Fibroblast of skin of left biceps (primary cell): ENCODE results near the gene SNX1.
A peak's percentile ranks its signal among the peaks of the same experiment; 100 is the strongest.

Source experiments
- DNase-seq, 2 experiments: peaks; one replicate each; pipeline ENCODE4 v3.0.0-alpha.2; 2013; ENCODE audit warnings: low read depth in 2 of 2

Gene SNX1

DNA sequence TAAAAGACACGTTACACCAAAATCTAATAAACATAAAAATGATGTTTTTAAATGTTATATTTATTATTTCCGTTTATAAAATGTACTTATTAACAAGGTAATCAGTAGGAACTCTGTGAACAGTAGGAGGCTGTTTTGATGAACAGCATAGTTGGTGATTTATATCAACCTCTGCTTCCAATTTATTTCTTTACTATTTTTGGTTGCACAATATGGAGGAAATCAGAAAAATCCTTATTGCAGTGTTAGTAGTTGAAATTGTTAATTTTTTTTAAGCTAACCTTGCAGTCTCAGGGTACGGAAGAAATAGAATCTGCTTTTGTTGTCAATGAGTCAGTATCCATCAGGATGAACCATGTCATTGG, 50.7 kb downstream of the SNX1 start:
- no peak for DNase-seq

DNA sequence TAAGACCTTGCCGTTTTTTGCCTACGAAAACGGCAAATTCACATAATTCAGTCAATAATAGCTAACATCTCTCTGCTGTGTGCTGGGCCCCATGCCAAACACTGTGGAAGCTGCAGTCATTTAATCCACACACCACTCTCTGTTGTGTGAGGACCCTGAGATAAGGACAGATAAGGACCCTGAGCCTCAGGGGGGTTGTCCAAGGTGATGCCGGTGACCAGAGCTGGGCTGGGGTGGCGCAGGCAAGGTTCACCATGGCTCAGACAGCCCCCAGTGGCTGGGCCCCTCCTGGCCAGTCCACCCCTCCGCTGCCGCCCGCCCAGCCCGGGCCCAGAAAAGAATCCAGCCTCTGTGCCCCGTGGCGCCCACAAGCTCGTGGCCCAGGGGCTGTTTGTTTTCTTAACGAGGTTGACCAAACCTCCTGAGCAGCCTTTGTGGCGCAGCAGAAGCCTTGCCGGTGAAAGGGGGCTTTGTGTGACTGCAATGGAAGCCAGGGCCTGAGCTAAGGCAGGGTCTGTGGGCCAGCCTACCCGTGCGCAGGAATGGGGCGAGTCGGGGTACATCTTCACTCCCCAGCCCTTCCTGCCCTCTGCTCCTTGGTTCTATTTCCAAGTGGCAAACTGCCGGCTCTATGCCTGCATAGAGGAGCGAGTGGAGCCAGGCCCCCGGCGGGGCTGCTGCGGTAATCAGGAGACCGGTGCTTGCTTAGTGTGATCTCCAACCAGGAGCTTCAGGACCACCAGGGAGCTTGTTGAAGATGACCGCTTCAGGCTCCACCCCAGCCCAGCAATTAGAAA, 51.3 kb downstream of the SNX1 start:
- peak in 1 of 2 experiments; percentile 8 for DNase-seq

DNA sequence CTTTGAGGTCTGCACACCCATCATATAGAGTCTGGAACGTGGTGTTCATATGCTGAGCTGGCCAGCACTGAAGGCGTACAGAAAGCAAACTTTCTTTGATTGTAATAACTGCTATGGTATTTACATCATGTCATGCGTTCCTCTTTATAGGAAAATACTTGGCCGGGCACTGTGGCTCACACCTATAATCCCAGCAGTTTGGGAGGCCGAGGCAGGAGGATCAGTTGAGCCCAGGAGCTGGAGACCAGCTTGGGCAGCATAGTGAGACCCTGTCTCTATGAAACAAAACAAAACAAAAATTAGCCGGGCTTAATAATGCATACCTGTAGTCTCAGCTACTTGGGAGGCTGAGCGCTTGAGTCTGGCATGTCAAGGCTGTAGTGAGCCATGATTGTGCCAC, 52.4 kb downstream of the SNX1 start:
- DNase-seq: no peak

DNA sequence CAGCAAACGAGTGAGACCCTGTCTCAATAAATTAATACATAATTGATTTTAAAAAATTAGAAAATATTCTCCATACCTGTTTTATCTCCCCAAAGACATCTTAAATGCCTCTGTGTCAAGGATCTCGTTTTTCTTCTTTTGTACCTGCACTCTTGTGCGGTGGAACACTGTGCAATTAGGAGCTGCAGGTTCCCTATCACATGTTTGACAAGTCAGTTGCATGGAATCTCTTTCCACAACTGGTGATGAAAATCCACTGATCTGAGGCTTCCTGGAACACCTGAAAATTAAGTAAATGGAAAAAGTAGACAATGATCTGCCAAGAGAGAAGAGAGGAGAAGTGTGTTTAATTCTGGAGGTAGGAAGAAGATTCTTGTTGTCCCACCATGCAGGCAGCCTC, 52.8 kb downstream of the SNX1 start:
- no peak for DNase-seq

DNA sequence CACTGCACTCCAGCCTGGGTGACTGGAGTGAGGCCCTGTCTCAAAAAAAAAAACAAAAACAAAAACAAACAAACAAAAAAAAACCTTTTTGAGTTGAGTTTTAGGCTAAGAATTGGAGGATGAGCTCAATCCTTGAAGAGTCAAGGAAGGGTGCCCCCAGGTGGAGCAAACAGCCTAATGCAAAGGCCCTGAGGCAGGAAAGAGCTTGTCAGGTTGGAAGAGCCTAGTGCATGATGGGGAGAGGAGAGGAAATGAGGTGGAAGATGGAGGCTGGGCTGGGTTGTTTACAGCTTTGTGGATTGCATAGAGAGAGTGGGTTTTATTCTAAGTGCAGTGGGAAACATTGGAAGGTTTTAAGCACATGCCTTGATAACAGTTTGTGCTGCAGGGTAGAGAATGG, 53.6 kb downstream of the SNX1 start:
- DNase-seq: no peak

DNA sequence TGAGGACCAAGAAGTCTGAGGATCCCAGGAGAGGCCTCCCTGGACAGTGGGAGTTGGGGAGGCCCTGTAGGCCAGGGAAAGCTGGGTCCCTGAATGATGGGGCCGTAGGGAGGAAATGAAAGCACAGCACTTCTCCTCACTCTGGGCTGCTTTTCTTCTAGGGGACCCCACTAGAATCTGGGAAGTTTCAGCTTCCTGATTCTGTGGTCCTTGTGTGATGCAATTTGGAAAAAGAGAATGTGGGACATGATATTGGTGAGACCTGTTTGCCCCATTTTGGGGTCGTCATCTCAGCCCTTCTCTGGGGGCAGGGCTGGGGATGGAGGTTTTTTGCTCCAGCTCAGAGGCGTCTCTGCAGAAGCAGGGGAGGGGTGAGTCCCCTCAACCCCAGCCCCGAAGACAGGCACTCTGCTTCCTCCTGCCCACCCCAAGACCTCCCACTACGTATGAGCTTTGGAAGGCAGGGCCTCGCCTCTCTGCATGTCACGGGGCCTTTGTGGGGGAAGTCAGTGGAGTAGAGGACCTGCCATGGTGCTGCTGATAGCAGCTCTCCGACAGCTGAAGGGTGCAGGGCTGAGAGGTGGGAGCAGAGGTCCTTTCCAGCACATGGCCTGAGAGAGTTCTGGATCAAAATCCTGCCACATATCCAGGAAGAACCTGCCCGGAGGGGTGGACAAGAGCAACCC, 54.3 kb downstream of the SNX1 start:
- no peak for DNase-seq

DNA sequence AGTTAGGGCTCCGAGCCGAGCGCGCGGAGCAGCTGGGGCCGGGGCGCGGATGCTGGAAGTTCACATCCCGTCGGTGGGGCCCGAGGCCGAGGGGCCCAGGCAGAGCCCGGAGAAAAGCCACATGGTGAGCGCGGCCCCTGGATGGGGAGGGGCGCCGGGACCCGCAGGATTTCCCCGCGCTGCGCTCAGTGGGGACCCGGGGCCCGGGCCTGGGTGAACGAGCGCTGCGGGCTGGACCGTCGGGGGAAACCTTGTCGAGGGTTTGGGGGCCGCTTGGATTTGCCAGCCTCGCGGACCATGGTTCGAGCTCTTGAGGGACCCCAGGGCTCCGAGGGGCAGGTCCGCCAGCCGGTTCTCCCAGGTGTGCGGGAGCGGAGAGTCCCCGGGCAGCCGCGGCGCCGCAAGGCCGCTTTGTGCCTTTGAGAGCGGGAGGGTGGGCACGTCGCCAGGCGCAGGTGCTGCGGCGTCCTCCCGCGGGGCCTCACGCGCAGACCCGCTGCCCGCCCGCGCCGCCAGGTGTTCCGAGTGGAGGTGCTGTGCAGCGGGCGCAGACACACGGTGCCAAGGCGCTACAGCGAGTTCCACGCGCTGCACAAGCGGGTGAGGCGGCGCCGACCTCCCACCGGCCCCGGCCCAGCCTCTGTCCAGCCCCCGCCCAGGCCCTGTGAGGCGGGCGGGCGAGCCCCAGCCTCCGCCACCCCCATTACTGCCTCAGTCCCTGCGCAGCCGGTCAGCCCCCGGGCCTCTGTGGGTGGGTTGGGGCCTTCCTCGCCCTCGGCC, 56.1 kb downstream of the SNX1 start, which contains the start of gene SNX22:
Gene SNX22, plus strand, starts transcription at position 5 of the 780 bp plus-strand sequence. Its CDS starts 45 bp downstream, at position 50.
- DNase-seq: no peak

DNA sequence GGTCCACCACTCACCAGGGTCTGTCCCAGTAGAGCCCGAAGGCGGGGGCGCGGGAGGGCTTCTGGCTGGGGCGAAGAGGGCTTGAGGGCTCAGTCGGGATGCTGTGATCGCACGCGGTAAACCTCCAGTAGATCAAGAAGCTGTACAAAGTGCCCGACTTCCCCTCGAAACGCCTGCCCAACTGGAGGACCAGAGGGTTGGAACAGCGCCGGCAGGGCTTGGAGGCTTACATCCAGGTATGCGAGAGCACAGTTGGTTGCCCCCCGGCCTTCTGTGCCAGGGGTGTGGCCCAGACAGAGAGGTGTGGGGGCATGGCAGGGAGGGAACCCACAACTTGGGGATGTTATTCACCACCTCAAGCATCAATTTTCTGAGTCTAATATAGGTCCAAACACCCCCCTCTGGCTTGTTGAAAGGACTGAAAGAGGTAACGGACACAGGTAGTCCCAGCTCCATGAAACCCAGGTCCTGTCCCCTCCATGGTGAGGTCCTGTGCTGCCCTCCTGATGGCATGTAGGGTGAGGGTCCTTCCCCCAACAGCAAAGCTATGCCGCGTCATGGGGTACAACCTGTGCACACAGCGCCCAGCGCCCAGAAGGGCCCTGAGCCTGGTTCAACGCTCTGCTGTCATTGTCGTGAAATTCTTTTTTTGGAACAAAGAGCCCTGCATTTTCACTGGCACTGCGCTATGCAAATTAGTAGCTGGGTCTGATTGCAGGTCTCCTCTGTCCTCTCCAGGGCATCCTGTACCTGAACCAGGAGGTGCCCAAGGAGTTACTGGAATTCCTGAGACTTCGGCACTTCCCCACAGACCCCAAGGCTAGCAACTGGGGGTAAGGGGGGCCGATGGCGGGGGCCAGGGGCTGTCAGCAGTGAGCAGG, 57.0 kb downstream of the SNX1 start:
- DNase-seq: no peak

DNA sequence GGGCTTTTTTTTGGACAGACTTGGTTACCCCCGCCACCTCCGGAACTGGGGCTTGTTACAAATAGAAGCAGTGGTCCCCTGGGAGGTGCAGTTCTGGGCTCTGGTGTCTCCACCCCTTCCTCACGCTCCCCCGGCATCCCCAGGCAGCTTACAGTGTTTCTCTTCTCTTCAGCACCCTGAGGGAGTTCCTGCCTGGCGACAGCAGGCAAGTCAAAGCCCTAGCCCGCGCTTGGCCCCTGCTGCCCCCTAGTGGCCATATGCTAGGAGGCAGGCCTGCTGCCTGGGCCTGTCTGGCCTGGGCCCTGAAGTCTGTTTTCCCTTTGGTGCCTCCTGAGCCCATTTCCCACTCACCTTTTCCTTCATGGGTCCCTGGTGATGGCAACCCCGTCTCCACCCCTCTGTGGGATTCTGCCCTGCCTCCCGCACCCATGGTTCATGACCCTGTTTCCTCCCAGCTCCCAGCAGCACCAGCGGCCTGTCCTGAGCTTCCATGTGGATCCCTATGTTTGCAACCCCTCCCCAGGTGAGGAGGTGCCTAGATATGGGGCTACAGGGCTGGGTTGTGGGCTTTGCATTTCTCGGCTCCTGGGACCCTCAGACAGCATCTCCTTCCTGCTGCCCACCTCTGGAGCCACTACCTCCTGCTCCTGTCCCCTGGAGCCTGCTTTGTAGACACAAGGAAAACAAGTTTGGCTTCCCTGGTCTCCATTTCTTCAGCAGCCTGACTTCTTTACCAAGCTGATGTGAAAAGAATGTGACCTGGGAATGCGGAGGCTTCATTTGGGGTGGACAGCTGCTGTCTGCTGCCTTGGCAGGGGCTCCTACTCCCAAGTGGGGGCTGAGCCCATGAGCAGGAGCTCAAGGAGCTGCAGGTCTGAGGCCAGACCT, 57.9 kb downstream of the SNX1 start:
- peak; percentile 43 to 44 for DNase-seq

DNA sequence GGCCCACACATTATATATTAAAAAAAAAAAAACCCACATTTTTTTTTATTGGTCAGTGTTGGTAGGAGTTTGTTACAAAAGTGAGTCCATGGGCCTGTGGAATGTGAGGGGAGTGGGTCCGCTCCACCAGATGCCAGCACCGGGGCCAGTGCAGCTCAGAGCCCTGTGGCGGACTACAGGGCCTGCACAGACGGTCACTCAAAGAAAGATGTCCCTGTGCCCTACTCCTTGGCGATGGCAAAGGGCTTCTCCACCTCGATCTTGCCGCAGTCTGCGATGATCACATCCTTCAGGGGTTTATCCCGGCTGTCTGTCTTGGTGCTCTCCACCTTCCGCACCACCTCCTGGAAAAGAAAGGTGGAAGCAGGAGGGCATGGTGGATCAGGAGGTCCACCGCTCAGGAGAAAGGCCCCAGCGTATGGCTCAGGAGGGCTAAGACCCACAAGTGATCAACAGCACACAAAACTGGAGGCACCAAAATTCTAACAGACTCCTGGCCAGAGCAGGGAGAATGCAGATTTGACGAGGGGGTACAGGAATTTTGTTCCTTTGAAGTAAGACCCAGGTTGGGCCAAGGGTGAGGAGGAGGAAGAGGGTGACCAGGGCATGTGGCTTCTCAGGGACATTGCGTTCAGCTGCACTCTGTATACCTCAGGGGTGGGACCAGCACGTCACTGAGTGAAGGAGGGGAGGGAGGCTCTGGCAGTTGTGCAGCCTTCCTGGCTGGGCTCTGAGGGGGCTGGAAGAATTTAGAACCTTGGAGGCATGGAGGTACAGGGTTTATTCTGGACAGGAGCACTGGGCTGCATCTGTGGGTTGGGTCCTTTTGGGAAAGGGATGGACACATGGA, 60.2 kb downstream of the SNX1 start:
- no peak for DNase-seq

DNA sequence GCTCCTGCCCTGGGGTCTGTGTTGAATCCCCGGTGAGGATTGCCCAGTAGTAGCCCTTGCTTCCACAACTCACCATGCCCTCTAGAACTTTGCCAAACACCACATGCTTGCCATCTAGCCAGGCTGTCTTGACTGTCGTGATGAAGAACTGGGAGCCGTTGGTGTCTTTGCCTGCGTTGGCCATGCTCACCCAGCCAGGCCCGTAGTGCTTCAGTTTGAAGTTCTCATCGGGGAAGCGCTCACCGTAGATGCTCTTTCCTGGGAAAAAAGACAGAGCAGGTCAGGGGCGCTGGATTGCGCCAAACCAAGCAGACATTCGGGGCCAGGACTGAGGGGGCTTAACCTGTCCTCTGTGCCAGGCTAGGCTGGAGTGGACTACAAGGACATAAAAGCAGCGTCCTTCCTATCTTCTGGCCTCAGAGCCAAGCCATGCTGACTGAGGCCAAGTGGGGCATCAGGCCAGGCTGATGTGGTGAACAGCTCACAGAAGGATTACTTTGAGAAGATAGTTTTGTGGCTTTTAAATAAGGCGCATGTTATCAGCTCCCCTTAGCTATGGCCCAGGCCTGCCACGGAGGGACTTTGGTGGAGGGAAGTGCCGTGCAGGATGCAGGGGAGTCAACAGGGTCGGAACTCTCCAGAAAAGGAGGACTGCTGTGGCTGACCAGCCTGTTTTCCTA, 61.0 kb downstream of the SNX1 start:
- DNase-seq: no peak

DNA sequence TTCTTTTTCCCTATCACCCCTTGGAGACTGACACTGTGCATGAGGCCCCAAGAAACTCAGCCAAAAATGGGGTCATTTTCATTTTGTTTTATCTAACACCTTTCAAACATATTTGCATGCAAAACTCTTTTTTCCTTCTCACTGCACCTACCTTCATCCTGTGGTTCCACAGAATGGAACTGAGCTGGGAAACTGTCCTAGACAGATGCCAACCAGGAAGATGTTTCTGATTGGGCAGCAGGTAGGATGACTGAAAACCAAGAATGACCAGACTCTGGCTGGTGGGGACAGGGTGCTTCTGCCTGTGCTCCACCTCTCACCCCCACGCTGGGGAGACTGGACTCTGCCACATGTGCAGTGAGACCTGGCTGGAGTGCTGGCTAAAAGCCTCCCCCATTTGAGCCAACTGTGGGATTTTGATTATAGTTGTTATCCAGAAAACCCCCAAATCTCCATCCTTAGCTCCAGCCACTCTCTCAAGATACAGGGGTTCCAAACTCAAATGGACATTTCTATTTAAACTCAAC, 61.9 kb downstream of the SNX1 start:
- no peak for DNase-seq

DNA sequence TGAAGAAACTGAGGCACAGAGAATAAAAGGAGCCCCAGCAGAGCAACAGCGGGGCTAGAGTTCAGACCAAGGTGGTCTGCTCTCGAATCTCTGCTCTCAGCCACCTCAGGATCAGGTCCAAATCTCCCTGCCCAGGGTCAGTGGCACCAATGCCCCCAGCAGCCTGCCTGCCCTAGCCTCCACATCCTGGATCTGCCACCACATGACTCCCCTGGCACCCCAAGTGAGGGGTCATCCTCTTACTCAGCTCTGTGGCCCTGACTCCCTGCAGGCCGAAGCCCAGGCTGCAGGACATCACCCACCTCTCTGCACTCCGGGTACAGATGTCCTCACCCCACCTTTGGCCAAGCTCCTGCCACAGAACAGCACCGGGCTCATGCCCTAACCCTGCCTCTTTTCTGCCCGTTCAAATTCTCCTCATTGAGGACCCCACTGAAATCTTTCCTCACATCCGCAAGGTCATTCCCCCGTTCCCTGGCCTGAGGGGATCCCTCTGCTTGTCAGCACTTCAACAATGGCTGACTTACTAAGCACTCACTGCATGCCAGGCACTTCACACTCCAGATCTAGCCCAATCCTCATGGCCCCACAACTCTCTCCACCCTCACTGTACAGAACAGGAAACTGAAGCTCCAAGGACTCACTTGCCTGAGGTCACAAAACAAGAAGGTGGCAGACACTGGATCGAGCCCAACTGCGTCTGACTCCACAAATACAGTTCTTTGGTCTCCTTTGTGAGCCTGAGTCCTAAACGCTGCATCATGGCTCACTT, 62.8 kb downstream of the SNX1 start:
- no peak for DNase-seq

DNA sequence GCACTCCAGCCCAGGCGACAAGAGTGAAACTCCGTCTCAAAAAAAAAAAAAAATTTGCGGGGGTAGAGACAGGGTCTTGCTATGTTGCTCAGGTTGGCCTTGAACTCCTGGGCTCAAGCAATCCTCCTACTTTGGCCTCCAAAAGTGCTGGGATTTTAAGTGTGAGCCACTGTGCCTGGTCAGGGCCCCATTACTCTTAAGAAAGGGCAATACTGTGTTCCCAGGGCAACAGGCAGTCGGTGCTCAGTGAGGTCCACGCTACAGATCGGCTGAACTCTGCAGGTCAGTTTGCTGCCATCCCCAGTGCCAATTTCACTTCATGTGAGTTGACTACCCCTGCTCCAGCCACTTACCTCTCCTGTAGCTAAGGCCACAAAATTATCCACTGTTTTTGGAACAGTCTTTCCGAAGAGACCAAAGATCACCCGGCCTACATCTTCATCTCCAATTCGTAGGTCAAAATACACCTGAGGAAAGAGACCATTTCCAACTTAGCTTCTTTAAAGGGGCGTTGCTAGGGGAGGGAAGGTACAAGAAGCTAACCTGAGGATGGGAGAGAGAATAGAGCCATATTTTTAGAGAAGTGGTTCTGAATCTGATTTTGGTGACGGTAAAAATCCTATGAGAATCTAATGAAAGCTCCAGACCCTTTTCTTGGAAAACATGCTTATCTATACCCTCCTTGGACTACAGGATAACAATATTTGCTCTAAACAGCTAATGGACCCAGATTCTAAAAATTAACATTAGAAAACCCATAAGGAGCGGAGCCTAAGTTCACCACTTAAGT, 66.1 kb downstream of the SNX1 start:
- no peak for DNase-seq

DNA sequence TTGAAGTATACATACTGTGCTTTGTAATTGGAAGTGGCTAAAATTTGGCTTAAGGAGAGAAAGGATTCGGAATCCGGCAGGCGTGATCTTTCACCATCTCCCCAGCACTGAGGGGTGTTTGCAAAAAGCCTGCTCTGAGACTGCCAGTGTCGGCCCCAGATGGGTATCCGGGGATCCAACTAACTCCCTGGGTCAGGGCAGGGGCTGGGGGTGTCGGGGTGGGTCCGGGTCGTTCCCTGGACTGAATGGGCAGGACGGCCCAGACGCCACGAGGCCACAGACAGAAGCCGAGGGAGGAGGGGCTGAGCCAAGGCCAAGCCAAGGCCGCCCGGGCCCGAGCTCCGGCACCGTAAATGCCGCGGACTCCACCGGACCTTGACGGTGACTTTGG, 66.7 kb downstream of the SNX1 start:
- no peak for DNase-seq

DNA sequence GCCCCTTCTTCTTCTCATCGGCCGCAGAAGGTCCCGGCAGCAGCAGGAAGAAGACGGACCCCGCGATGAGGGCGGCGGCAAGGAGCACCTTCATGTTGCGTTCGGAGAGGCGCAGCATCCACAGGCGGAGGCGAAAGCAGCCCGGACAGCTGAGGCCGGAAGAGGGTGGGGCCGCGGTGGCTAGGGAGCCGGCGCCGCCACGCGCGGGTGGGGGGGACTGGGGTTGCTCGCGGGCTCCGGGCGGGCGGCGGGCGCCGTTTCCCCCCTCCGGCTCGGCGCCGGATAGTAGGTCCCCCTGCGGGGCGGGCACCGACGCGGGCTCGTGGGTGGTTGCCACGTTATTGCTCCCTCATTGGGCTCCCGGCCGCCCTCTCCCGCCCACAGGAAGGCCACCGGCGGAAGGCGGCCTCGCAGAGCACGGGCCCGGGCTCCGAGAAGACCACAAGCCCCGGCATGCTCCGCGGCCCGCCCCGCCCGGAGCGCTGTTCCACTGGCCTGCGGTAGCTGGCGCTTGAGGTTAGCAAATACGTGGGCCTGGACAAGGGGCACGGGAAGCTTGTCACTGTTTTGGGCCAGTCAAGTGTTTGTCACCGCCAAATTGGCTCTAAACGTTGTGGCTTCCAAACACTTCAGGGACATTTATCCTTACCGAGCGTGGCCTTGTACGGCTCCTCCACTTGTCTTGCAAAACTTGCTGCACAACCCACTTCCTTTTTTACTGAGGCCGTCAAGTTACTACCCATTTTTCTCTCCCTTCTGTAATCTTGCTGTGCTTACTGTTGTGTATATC, 67.3 kb downstream of the SNX1 start, which contains the start of gene PPIB:
Gene PPIB, minus strand, starts transcription at position 154 of the 790 bp plus-strand sequence. Its CDS starts 36 bp downstream, at position 118.
- DNase-seq: peak; percentile 95 to 96
